Keratinocyte (primary cell): Measurements from ENCODE around the gene CES5A.

ENCODE experiments used
- CTCF ChIP-seq, 3 experiments: IDR thresholded peaks in 1 of 3; conservative IDR thresholded peaks in 1 of 3; optimal IDR thresholded peaks in 1 of 3; 2 replicates in 2 of 3; 3 replicates in 1 of 3; pipeline versions ENCODE3 to v1.5.1; 2011; ENCODE audit warnings: low read length in 3 of 3, mild to moderate bottlenecking in 3 of 3, moderate library complexity in 2 of 3, control low read depth in 1 of 3, inconsistent platforms in 1 of 3; ENCODE audit not compliant: insufficient read depth in 2 of 3; ENCODE audit errors: extremely low read depth in 1 of 3
- EZH2 ChIP-seq: IDR thresholded peaks from one replicate; pipeline ENCODE4 v1.6.1; 2012; ENCODE audit warnings: inconsistent platforms, mild to moderate bottlenecking, low read length, moderate library complexity

GRCh38 chr16:55915096-55915827 lies 40.1 kb upstream of the CES5A start:
- no peak for TF ChIP-seq CTCF (optimal IDR thresholded peaks at IDR 0.05 in 1 of 3, IDR thresholded peaks at IDR 0.05 in 1 of 3, conservative IDR thresholded peaks at IDR 0.05 in 1 of 3; ENCODE audit: extremely low read depth in 1 of 3, insufficient read depth in 2 of 3, low read length in 3 of 3)
- no peak for TF ChIP-seq EZH2
